Endometrial microvascular endothelial cells (primary cell): ENCODE measurements around the gene ITM2B. TPM values are rescaled to one million over a fixed set of nuclear protein-coding genes. Genes with fewer than 3 reads are reported as not detected.

ENCODE experiments used
- in situ Hi-C: cut with HindIII; loops from 2 replicates; pipeline ENCODE4 v1.10.0; 2017; ENCODE audit warnings: low sequenced_read_pairs, low pct_unique_long_range_greater_than_20kb; ENCODE audit errors: inconsistent ontology term
- total RNA-seq: library from RNA; depleted of rRNA; stranded (reverse); fragments of >200 nt; gene quantifications from one replicate; pipeline ENCODE4 v1.2.3, GENCODE V29; 2015; ENCODE audit errors: inconsistent ontology term

Gene ITM2B
- total RNA-seq, 1 donor from 2014 or later = 199 TPM

GRCh38 chr13:48253849-48254248 is 20.8 kb downstream of the ITM2B start:
- in situ Hi-C loops = no loop called here

DNA sequence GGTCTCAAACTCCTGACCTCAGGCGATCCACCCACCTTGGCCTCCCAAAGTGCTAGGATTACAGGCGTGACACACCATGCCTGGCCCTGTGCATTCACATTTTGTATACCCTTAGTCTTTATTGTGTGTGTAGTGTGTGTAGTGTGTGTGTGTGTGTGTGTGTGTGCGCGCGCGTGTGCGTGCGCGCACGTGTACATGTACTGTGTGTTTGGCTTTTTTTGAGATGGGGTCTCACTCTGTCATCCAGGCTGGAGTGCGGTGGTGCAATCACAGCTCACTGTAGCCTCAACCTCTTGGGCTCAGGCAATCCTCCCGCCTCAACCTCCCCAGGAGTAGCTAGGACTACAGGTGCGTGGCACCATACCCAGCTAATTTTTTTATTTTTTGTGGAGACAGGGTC is 22.1 kb downstream of the ITM2B start:
- in situ Hi-C loops = no loop called here

DNA sequence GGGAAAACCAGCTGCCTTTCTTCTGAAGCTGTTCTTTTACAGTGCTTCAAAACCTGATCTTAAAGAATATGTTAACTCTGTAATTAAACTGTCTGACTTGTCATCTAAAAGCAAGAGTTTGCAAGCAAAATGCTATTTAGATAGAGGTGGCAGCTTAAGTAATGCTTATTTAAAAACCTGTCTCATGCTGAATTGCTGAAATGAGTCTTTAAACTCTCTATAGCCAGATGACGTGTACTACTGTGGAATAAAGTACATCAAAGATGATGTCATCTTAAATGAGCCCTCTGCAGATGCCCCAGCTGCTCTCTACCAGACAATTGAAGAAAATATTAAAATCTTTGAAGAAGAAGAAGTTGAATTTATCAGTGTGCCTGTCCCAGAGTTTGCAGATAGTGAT is 22.9 kb downstream of the ITM2B start:
- in situ Hi-C loops = no loop called here

GRCh38 chr13:48258002-48258401 is 25.0 kb downstream of the ITM2B start:
- in situ Hi-C loops = no loop called here

GRCh38 chr13:48258430-48258829 is 25.4 kb downstream of the ITM2B start:
- in situ Hi-C loops = no loop called here

DNA sequence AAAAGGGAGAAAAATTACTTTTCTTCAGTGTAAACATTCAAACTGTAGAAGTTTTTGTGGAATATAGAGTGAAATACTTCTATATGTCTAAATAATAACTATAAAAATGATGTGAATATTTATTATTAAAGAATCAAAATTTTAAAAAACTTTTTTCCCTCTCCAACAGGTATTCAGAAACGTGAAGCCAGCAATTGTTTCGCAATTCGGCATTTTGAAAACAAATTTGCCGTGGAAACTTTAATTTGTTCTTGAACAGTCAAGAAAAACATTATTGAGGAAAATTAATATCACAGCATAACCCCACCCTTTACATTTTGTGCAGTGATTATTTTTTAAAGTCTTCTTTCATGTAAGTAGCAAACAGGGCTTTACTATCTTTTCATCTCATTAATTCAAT is 28.0 kb downstream of the ITM2B start:
- in situ Hi-C loops = no loop called here

GRCh38 chr13:48263196-48263595 is 30.2 kb downstream of the ITM2B start:
- in situ Hi-C loops = no loop called here

GRCh38 chr13:48264058-48264457 is 31.1 kb downstream of the ITM2B start:
- in situ Hi-C loops = no loop called here

DNA sequence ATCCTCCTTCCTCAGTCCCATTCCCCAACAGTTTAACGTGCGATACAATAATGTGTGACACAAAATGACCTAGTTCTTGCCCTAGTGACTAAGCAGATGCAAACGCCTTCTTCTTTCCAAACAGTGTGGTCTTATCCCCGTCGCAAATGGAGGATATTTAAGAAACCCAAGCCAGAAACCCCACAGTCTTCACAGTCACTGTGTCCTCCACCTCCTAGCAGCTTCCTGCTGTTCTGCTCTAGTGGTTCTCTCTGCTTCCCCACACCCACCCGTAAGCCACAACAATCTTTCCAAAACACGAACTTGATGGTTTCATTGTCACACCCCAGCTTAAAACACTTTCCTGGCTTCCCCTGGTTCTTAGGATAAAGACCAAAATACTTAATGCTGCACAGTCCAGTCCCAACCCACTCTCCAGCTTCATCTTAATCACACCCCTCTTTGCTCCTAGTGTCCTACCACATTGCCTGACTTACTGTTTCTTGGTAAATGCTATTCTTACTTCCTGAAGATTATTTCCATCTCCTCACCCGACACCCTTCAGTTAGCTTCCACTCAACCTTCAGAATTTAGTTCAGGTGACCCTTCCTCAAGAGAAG is 32.3 kb downstream of the ITM2B start:
- in situ Hi-C loops = no loop called here

GRCh38 chr13:48266150-48266549 is 33.1 kb downstream of the ITM2B start:
- in situ Hi-C loops = no loop called here

- in situ Hi-C loops = no loop called here
Observed at GRCh38 chr13:48266701-48267639, 34.0 kb downstream of the ITM2B start.

DNA sequence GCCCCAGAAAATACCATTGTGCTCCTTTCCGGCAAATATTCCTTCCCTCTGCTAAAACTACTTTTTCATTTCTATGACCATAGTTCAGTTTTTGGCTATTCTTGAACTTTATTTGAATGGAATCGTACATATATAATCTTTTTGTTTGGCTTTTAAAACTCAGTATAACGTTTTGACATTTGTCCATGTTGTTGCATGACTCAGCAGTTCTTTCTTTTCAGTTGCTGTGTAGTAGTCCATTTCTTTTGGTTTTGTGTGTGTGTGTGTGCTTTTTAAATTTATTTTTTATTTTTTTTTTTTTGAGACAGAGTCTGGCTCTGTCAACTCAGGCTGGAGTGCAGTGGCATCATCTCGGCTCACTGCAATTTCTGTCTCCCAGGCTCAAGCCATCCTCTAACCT is 35.0 kb downstream of the ITM2B start:
- in situ Hi-C loops = no loop called here

DNA sequence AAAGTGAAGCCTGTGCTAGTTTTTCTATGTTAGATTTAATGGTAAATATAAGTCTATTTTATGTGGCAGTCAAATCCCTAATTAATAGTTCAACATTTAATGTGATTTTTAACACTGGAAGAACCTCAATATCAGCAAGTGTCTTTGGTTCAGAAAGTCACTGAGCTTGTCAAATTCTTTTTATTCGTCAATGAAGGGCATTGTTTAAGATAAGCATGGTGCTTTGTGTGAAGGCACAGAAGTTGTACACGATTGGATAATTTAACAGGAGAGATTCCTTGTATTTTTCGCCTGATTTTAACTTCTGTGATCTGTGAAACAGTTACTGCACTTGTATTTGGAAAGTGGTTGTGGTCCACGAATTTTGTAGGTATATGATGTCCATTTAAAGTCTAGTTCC is 40.3 kb downstream of the ITM2B start:
- in situ Hi-C loops = no loop called here

DNA sequence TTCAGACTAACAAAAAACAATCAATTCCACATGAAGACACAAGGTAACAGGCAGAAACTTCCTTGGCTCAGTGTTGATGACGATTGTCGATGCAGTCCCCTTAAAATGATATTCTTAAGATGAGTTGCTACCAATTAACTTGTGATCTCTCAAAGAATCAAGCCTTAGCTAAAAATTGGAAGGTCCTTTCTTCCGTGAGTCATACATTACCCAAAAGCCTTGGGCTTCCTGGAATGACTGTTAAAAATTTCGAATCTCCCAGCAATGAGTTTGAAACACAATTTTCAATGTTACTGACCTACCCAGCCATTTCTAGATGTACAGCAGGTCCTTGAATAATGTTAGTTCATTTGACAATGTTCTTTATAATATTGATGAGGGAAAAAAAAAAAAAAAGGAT is 42.5 kb downstream of the ITM2B start:
- in situ Hi-C loops = no loop called here

DNA sequence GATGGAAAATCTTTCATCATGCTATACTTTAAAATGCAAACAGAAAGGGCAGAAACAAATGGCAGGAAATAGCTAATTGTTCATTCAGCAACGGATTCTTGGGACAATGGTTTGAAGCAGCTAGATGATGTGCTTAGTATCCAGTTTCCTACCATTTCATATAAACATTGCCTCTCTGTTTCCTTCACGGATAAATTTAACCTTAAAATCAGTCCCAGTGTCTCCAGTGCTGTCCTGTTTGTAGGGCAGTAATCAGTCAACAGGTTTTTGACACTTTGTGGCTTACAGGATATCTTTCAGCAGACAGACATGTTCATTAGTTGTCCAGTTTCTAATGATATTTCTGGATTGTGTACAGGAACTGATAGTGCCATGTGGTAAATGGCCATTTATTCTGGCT is 45.8 kb downstream of the ITM2B start:
- in situ Hi-C loops = no loop called here

DNA sequence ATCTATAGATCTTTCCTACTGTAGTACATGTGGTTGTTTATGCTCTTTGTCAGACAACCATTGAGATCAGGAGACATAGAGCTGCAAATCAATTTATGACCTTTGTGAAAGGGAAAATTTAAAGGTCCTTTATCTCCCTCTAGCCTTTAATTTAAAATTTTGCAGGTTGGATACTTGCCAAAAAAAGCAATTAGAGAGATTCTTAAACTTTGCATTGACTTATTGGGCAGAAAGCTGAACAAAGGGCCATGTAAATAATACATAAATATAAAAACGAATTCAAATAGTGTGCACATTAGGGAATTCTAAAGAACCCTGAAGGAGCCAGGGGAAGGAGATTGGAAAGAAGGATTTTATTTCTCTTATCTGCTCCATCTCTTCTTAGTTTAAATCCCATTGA is 48.5 kb downstream of the ITM2B start:
- in situ Hi-C loops = no loop called here

GRCh38 chr13:48291730-48292129 is 58.7 kb downstream of the ITM2B start:
- in situ Hi-C loops = no loop called here

GRCh38 chr13:48292650-48293049 is 59.6 kb downstream of the ITM2B start:
- in situ Hi-C loops = no loop called here

DNA sequence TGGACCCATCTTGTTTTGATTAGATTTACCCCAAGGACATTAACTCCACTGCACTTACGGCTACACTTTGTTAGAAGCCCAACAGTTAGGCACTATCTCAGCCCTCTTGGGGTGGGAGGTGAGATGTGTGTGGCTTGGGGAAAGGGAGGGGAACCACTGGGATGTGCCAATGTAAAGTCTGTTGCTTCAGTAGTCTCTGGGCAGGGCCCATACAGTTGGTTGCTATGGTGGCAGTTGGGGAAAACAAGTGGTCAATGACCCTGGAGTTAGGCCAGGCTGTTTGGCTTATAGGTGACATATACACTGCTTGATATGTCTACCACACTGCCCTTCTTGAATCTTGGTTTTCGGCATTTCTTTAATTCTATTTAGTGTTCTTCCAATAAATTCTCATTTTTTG is 61.6 kb downstream of the ITM2B start:
- in situ Hi-C loops = no loop called here

DNA sequence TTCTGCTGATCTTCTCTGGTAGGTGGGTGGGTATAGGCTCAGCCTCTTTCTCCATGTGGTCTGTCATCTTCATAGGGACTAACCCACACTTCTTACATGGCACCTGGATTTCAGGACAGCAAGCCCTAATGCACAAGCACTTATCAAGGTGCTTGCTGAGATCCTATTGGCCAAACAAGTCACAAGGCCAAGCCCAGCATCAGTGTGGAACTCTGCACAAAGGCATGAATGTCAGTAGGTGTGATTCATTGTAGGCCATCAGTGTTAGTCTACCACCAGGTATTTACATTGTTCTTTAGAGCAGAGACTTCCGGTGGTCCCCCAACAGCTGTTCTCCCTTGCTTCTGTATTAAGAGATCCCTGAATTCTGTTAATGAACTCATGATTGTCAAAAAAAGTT is 62.3 kb downstream of the ITM2B start:
- in situ Hi-C loops = no loop called here
